GM18858 (cell line): ENCODE measurements around the gene ASTN2.
A peak's percentile ranks its signal among the peaks of the same experiment; 100 is the strongest.

Experiments
- ATAC-seq: cut with Tn5 transposase; IDR thresholded peaks from one replicate; pipeline ENCODE4 v1.9.1; 2021; ENCODE audit not compliant: unreplicated experiment

The ASTN2 gene

GRCh38 chr9:116984111-116984510 is 430.7 kb downstream of the ASTN2 start:
- no peak for ATAC-seq

- no peak for ATAC-seq
Measured at GRCh38 chr9:116980582-116981120, 434.2 kb downstream of the ASTN2 start.

GRCh38 chr9:116979456-116979855 is 435.4 kb downstream of the ASTN2 start:
- ATAC-seq = no peak

DNA sequence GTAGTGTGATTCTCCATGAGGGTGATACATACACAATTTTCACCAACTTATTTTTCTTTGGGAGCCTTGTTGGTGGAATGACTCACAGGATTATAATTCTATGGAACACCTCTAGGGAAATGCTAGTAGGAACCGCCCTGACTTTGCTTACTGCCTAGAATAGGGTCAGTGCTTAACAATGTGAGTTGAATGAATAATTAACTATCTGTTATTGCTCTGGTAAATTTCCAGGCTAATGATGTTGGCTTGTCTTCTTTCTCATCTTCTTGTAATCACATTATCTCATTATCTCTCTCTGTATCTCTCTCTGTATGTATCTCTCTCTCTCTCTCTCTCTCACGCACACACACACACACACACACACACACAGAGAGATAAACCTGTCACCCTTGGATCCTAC is 436.7 kb downstream of the ASTN2 start:
- ATAC-seq = no peak

DNA sequence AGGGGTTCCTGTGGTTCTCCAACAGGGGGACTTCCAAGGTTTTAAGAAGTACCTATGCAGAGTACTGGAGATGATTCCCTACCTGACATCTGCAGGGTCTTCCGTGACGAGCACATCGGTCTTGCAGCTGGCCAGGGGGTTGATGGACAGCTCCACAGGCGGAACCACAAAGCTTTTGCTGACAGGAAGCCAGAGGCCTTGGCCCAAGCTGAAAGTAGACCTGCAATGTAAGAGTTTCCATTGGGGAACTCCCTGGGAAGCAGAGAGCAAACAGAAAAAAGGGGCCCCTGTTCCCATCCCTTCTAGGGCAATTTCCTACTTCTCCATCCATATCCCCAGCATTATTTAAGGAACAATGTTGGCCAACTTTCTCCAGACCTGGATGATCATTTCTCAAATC is 439.7 kb downstream of the ASTN2 start:
- no peak for ATAC-seq

- ATAC-seq = no peak
Measured at GRCh38 chr9:116966199-116966598, 448.7 kb downstream of the ASTN2 start.

GRCh38 chr9:116964258-116964657 is 450.6 kb downstream of the ASTN2 start:
- no peak for ATAC-seq

DNA sequence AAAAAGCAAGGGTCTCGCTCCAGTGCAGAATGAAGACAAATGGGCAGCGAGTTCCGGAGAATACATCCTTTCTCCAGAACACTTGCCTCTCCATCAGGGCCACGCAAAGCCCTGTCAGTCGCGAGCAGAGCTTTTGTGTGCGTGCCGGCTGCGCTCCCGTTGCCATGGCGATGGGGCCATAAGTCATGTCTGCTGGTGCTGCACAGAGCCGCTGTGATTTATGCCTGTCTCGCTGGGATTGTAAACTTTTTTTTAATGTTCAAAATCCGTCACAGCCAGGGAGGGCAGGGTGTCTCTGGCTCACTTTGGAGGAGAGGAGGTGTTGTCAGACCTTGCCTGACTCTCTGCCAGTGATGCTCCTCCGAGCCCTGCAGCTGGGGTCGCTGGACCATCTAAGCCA is 455.0 kb downstream of the ASTN2 start:
- ATAC-seq = no peak

- ATAC-seq = no peak
Measured at GRCh38 chr9:116958881-116959280, 456.0 kb downstream of the ASTN2 start.

DNA sequence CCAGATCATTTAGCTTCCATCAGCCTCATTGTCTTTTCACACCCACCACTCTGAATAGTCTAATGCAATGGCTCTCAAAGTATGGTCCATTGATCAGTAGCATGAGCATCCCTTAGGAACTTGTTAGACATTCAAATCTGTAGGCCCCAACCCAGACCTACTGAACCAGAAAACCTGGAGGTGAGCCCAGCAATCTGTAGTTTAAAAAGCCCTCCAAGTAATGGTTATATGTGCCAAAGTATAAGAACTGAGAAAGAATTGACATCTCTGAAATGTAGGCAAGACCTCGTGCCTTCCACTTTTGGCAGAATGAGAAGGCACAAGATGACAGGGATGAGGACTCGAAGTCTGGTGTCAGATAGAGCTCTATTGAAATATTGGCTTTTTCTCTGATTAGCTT is 460.1 kb downstream of the ASTN2 start:
- ATAC-seq = no peak

GRCh38 chr9:116953271-116953670 is 461.6 kb downstream of the ASTN2 start:
- no peak for ATAC-seq

GRCh38 chr9:116952436-116952810 is 462.4 kb downstream of the ASTN2 start:
- ATAC-seq = no peak

DNA sequence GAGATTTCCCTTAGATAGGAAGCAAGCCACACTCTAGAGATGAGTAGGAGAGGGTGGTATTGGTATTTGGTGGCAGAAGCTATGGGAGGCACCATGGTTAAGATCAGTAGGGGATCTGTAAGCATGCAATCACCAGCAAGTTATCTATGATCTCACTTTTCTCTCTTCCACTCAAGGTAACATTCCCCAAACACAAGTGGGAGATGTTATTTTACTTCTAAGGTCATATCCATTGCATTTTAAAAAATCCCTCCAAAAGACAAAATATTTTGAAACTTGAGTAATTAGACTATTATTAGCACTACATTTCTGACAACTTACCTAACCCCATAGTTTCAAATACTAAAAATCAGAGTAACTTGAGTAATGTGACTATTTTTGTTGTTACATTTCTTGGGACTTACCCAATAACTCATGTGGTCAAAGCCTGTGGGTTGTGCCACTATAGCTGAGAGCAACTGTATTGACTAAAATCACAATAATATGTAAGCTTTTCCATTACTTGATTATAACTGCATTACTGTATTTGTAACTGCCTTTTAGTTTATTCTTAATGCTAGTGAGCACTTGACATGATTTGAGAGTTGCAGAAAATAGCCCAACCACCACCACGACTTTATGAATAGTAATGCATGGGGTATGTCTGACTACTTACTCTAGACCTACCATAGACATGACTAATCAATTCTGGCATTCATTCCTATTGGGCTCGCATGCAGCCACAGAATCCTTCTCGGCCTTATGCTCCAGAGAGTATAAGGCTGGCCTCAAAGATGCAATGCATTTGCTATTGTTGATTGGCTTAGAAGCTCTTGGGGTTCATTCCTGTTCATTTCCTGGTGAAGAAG is 463.0 kb downstream of the ASTN2 start:
- peak; percentile 76 for ATAC-seq

DNA sequence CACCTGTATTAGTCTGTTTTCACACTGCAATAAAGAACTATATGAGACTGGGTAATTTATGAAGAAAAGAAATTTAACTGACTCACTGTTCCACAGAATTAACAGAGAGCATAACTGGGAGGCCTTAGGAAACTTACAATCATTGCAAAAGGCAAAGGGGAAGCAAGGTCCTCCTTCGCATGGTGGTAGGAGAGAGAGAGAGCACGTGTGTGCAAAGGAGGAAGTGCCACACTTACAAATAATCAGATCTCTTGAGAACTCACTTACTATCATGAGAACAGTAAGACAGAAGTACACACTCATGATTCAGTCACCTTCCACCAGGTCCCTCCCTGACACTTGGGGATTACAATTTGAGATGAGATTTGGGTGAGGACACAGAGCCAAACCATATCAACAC is 469.0 kb downstream of the ASTN2 start:
- peak; percentile 39 for ATAC-seq

GRCh38 chr9:116944714-116945534 is 469.9 kb downstream of the ASTN2 start:
- ATAC-seq = no peak

DNA sequence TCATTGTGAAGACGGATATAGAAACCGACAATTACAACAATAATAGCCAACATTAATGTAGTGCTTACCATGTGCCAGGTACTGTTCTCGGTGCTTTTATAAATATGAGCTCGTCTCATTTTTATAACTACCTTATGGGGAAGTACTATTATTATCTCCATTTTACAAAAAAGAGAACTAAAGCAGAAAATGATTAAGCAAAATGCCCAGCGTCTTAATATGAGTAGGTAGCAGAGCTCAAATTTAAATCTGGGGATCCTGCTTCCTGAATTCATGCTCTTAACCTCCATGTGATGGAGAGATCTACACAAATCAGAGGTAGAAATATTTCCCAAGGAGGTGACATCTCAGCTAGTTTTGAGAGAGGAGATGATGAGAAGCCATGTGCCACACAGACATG is 470.9 kb downstream of the ASTN2 start:
- no peak for ATAC-seq

- ATAC-seq = peak; percentile 55
Measured at GRCh38 chr9:116942593-116943061, 472.2 kb downstream of the ASTN2 start.

GRCh38 chr9:116941266-116941665 is 473.6 kb downstream of the ASTN2 start:
- no peak for ATAC-seq

DNA sequence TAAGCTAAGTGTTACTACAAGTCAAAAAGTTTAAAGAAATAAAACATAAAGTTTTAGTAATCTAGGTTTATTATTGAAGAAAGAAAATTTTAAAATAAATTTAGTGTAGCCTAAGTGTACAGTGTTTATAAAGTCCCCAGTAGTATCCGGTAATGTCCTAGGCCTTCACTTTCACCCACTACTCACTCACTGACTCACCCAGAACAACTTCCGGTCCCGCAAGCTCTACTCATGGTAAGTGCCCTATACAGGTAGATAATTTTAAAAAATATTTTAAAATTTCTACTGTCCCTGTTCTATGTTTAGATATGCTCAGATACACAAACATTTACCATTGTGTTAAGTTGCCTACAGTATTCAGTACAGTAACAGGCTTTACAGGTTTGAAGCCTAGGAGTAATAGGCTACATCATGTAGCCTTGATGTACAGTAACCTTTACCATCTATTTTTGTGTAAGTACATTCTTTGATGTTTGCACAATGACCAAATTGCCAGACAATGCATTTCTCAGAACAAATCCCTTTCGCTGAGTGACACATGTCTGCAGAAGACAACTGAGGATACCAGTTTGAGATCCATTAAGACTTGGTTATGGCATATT is 474.1 kb downstream of the ASTN2 start:
- no peak for ATAC-seq

DNA sequence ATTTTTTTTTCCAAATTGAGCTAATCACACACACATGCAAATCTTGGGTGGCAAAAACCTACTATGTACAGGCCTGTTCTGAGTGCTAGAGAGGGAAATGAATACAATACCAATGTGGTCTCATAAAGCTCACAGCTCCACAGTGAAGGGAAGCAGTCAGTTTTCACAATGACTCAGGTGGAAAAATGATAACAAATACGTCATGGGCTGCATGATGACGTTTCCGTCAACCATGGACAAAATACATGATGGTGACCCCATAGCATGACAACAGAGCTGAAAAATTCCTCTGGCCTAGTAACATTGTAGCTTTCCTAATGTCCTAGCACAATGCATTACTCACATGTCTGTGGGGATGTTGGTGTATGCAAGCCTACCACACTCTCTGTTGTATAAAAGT is 475.2 kb downstream of the ASTN2 start:
- no peak for ATAC-seq

DNA sequence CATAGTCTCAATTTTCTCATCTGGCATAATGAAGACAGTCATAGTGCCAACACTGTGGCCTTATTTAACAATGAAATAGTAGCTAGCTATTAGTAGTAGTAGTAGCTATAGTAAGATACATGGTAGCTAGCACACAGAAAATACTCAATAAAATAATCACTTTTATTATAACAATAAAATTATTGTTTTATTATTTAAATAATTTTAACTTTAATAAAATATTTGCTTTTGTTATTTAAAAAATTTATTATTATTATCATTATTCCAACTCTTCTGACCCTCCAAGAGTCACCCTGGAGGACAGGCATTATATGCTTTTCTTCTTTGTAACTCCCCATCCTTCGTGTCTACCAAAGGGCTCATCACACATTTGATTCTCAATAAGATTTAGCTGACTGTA is 475.7 kb downstream of the ASTN2 start:
- ATAC-seq = no peak
